NB4 (cell line): ENCODE results near the gene EXD1.

Experiments
- DNase-seq: peaks from one replicate; pipeline ENCODE4 v3.0.0; 2010; ENCODE audit warnings: low read depth
- H3K4me3 ChIP-seq: one replicate; pipeline ENCODE4 v1.5.1; 2011; ENCODE audit warnings: mild to moderate bottlenecking, low read depth, low read length, moderate library complexity
- CTCF ChIP-seq: IDR thresholded peaks from one replicate; pipeline ENCODE4 v1.5.1; 2012; ENCODE audit warnings: low read depth, low read length
- MAX ChIP-seq: IDR thresholded peaks from 2 replicates; pipeline ENCODE4 v1.6.1; 2011; ENCODE audit warnings: low read depth, low read length
- MYC ChIP-seq: IDR thresholded peaks from 2 replicates; pipeline ENCODE4 v1.6.1; 2011; ENCODE audit warnings: low read depth, low read length
- POLR2A ChIP-seq: IDR thresholded peaks from 2 replicates; pipeline ENCODE4 v1.6.1; 2011; ENCODE audit warnings: mild to moderate bottlenecking; ENCODE audit not compliant: insufficient read length; ENCODE audit errors: extremely low read depth

The EXD1 gene

GRCh38 chr15:41230650-41231421 is at the start of gene EXD1, which contains the start of gene CHP1:
Gene EXD1 (minus strand): TSS chr15:41230757. CDS start chr15:41226575, 4,182 bp downstream.
Gene CHP1 (plus strand): TSS chr15:41231268. CDS start chr15:41231383, 115 bp downstream.
- TF ChIP-seq CTCF (peak; percentile 68), MYC (peak; percentile 46; the same call in 1 of the 2 replicates), MAX (peak; percentile 53), POLR2A (peak; percentile 49)
- peak within 1 kb of the TSS; percentile 80 for H3K4me3 ChIP-seq
- DNase-seq = peak; percentile 98

GRCh38 chr15:41279535-41280283 is 49.2 kb upstream of the EXD1 start:
- DNase-seq = no peak
- no peak overlapping the region for H3K4me3 ChIP-seq
- TF ChIP-seq POLR2A (no peak), MYC (no peak), CTCF (no peak), MAX (0 out of 2 replicates have a peak, but pooled peaks have one; percentile 8)

GRCh38 chr15:41278319-41278718 is 47.8 kb upstream of the EXD1 start:
- peak; percentile 61 for DNase-seq
- H3K4me3 ChIP-seq = no peak overlapping the region
- TF ChIP-seq MYC (no peak), POLR2A (no peak), MAX (no peak), CTCF (no peak)

GRCh38 chr15:41276831-41277230 is 46.3 kb upstream of the EXD1 start:
- TF ChIP-seq POLR2A (no peak), MYC (peak; percentile 50; the same call in 1 of the 2 replicates), CTCF (no peak), MAX (peak; percentile 44; the same call in 1 of the 2 replicates)
- DNase-seq = peak; percentile 66
- H3K4me3 ChIP-seq = no peak overlapping the region

GRCh38 chr15:41269887-41270286 is 39.3 kb upstream of the EXD1 start:
- TF ChIP-seq MAX (no peak), MYC (no peak), CTCF (no peak), POLR2A (no peak)
- no peak overlapping the region for H3K4me3 ChIP-seq
- DNase-seq = no peak
